Endothelial cell of umbilical vein (primary cell): ENCODE results near the gene CES4A. TPM values are rescaled to one million over a fixed set of nuclear protein-coding genes. Genes with fewer than 3 reads are reported as not detected.

ENCODE experiments used
- BruUV-seq: library from RNA; stranded (reverse); fragments of 400-500 nt; replicated peaks from 2 replicates; lab custom pipeline; 2021; lab: Mats Ljungman, UMichigan
- CTCF ChIA-PET: fragments of 300-600, 350-600 bp; sonication (Branson Sonifier 250); formaldehyde crosslinking; loops from one replicate; lab custom pipeline; 2021; ENCODE audit warnings: antibody characterized with exemption, inconsistent platforms; lab: Charles Lee
- POLR2A ChIA-PET: fragments of 300-600, 350-600 bp; sonication (Branson Sonifier 250); formaldehyde crosslinking; loops from one replicate; lab custom pipeline; 2021; ENCODE audit warnings: antibody characterized with exemption, inconsistent platforms; lab: Charles Lee
- DNase-seq: peaks from one replicate; pipeline ENCODE4 v3.0.0-alpha.2; 2011; ENCODE audit warnings: low read depth, low spot score
- FAIRE-seq: peaks from 2 replicates; lab custom pipeline; 2011; peaks lifted over from hg19 to GRCh38; lab: Jason Lieb, UNC
- H2AFZ ChIP-seq: 2 replicates; pipeline ENCODE4 v1.6.0; 2012; ENCODE audit warnings: low read depth, low read length, control low read depth, inconsistent platforms
- H3K27ac ChIP-seq: 2 replicates; pipeline ENCODE4 v1.5.1; 2011; ENCODE audit warnings: low read depth, mild to moderate bottlenecking, control low read depth, low read length, moderate library complexity; ENCODE audit not compliant: insufficient read depth
- H3K27me3 ChIP-seq, 2 experiments: 2 replicates each; pipeline versions ENCODE4 v1.6.0 to v1.6.1; 2011; ENCODE audit warnings: low read length in 2 of 2, mixed read lengths in 1 of 2; ENCODE audit not compliant: control insufficient read depth in 2 of 2, insufficient read depth in 2 of 2
- H3K36me3 ChIP-seq, 2 experiments: 2 replicates in 1 of 2; 3 replicates in 1 of 2; pipeline ENCODE4 v1.5.1; 2011; ENCODE audit warnings: low read length in 2 of 2, mild to moderate bottlenecking in 1 of 2, moderate library complexity in 1 of 2; ENCODE audit not compliant: control insufficient read depth in 2 of 2, insufficient read depth in 2 of 2; ENCODE audit errors: extremely low read depth in 1 of 2
- H3K4me1 ChIP-seq: 3 replicates; pipeline ENCODE4 v1.5.1; 2011; ENCODE audit warnings: mild to moderate bottlenecking, low read length; ENCODE audit not compliant: control insufficient read depth, insufficient read depth; ENCODE audit errors: extremely low read depth
- H3K4me2 ChIP-seq: 2 replicates; pipeline ENCODE4 v1.6.1; 2011; ENCODE audit warnings: low read length, control low read depth, mixed read lengths; ENCODE audit not compliant: insufficient read depth
- H3K4me3 ChIP-seq, 3 experiments: fragments of 200-600 bp in 1 of 3; sonication (generic), shearing (Covaris generic) in 1 of 3; replicated peaks in 1 of 3; 2 replicates each; pipeline ENCODE4 v1.5.1; 2011 to 2016; ENCODE audit warnings: control low read depth in 3 of 3, low read length in 3 of 3, mild to moderate bottlenecking in 2 of 3, inconsistent platforms in 1 of 3, low read depth in 1 of 3, moderate library complexity in 1 of 3; ENCODE audit not compliant: insufficient read depth in 1 of 3
- H3K79me2 ChIP-seq: 2 replicates; pipeline ENCODE4 v1.6.0; 2012; ENCODE audit warnings: low read length, inconsistent platforms; ENCODE audit not compliant: control insufficient read depth, insufficient read depth
- H3K9ac ChIP-seq: replicated peaks from 2 replicates; pipeline ENCODE3; 2011; ENCODE audit warnings: low read length, control low read depth; ENCODE audit not compliant: insufficient read depth; ENCODE audit errors: extremely low read depth
- H3K9me1 ChIP-seq: replicated peaks from 3 replicates; pipeline ENCODE4 v1.6.0; 2011; ENCODE audit warnings: mild to moderate bottlenecking, low read length; ENCODE audit not compliant: control insufficient read depth, insufficient read depth; ENCODE audit errors: extremely low read depth
- H3K9me3 ChIP-seq: replicated peaks from 2 replicates; pipeline ENCODE4 v1.5.1; 2012; ENCODE audit warnings: low read length, inconsistent platforms; ENCODE audit not compliant: control insufficient read depth, insufficient read depth
- H4K20me1 ChIP-seq: replicated peaks from 2 replicates; pipeline ENCODE3; 2011; ENCODE audit warnings: mild to moderate bottlenecking, low read length; ENCODE audit not compliant: control insufficient read depth, insufficient read depth; ENCODE audit errors: extremely low read depth
- CTCF ChIP-seq, 2 donors: IDR thresholded peaks; 1 replicate in 1 of 2; 2 replicates in 1 of 2; pipeline ENCODE4 v1.5.1; 2011; ENCODE audit warnings: low read length in 2 of 2, mild to moderate bottlenecking in 2 of 2, moderate library complexity in 2 of 2, control low read depth in 1 of 2, inconsistent platforms in 1 of 2, low read depth in 1 of 2; ENCODE audit not compliant: insufficient read depth in 1 of 2; ENCODE audit errors: extremely low read depth in 1 of 2
- EZH2 ChIP-seq: IDR thresholded peaks from 2 replicates; pipeline ENCODE4 v1.6.1; 2012; ENCODE audit warnings: borderline replicate concordance, low read depth, mild to moderate bottlenecking, moderate library complexity, low read length, inconsistent platforms; ENCODE audit not compliant: severe bottlenecking
- GATA2 ChIP-seq: IDR thresholded peaks from 2 replicates; pipeline ENCODE4 v1.7.0; 2011; ENCODE audit warnings: low read depth, mild to moderate bottlenecking, moderate library complexity, mixed read lengths, low read length; ENCODE audit not compliant: insufficient read length, insufficient read depth
- JUN ChIP-seq: IDR thresholded peaks from 2 replicates; pipeline ENCODE4 v1.6.1; 2011; ENCODE audit warnings: borderline replicate concordance, low read depth; ENCODE audit not compliant: insufficient read length, insufficient read depth
- MAX ChIP-seq: IDR thresholded peaks from 2 replicates; pipeline ENCODE4 v1.6.1; 2011; ENCODE audit not compliant: insufficient read depth, insufficient read length
- MYC ChIP-seq: IDR thresholded peaks from one replicate; pipeline ENCODE4 v1.6.1; 2011; ENCODE audit warnings: mild to moderate bottlenecking, low read depth, low read length
- POLR2A ChIP-seq: IDR thresholded peaks from 2 replicates; pipeline ENCODE4 v1.6.1; 2012; ENCODE audit warnings: low read depth, mild to moderate bottlenecking, control low read depth, low read length
- POLR2AphosphoS5 ChIP-seq: IDR thresholded peaks from 2 replicates; pipeline ENCODE4 v1.6.1; 2012; ENCODE audit warnings: low read depth, mild to moderate bottlenecking, control low read depth, low read length, moderate library complexity; ENCODE audit not compliant: insufficient read depth
- dilution Hi-C: fragments of 300-500 bp; cut with MboI; formaldehyde crosslinking; loops from one replicate; pipeline ENCODE4 v1.15.0; 2019; ENCODE audit warnings: low sequenced_read_pairs; ENCODE audit not compliant: extremely low pct_ligation_motif_present
- intact Hi-C: fragments of 100-400 bp; cut with micrococcal nuclease; formaldehyde crosslinking; loops from one replicate; pipeline ENCODE4 v1.10.0; 2022
- polyA plus RNA-seq, 4 experiments: library from polyadenylated mRNA; depleted of rRNA in 3 of 4; stranded (reverse) in 3 of 4; unstranded in 1 of 4; fragments of >200 nt; gene quantifications; 2 replicates each; pipeline versions ENCODE4 v1.2.1 to v1.2.3, GENCODE V29; 2011 to 2012; ENCODE audit warnings: missing spikeins in 1 of 4
- total RNA-seq: library from RNA; stranded (reverse); gene quantifications from 2 replicates; pipeline ENCODE4 v1.2.3, GENCODE V29; 2021

CES4A gene
- total and polyA plus RNA-seq, 2 donors (not counting 3 experiments of a cell fraction or from before 2014, with no cell fraction given) = 5.4 to 13.3 TPM

- Histone ChIP-seq H4K20me1 (no peaks in the 10 kb centered on the region), H3K4me1 (peaks cover 9% of the 10 kb centered on the region), H2AFZ (no peak overlapping the region), H3K4me3 (no peak overlapping the region), H3K36me3 (no peaks in the 10 kb centered on the region), H3K27ac (no peak overlapping the region), H3K79me2 (no peaks in the 10 kb centered on the region), H3K9me1 (no peaks in the 10 kb centered on the region), H3K4me2 (no peak overlapping the region), H3K9ac (no peak overlapping the region), H3K27me3 (no peaks in the 10 kb centered on the region), H3K9me3 (no peaks in the 10 kb centered on the region)
- CTCF ChIA-PET = interaction anchor here (0.7 to 1.5 kb wide), 2 partner anchors 16 to 21 kb away, joined by 3 to 5 read pairs; no protein-coding TSS in a partner anchor
- POLR2A ChIA-PET = no interaction called here
- no peak for TF ChIP-seq POLR2AphosphoS5
- TF ChIP-seq POLR2A = no peak
- no peak for TF ChIP-seq EZH2
- TF ChIP-seq JUN = no peak
- BruUV-seq = no TSS peak
- no peak for DNase-seq
- intact Hi-C loops = no loop called here
- FAIRE-seq = no peak
- dilution Hi-C loops = no loop called here
Observed at GRCh38 chr16:66996324-66996982, 8.1 kb downstream of the CES4A start.

GRCh38 chr16:66996983-66997358 lies 8.6 kb downstream of the CES4A start:
- Histone ChIP-seq H3K9ac (no peak overlapping the region), H3K4me3 (no peak overlapping the region), H4K20me1 (no peaks in the 10 kb centered on the region), H3K27me3 (no peaks in the 10 kb centered on the region), H3K27ac (no peak overlapping the region), H3K36me3 (no peaks in the 10 kb centered on the region), H3K9me1 (no peaks in the 10 kb centered on the region), H3K79me2 (no peaks in the 10 kb centered on the region), H3K4me1 (peaks cover 14% of the 10 kb centered on the region), H3K9me3 (no peaks in the 10 kb centered on the region), H3K4me2 (no peak overlapping the region), H2AFZ (no peak overlapping the region)
- dilution Hi-C loops (no loop called here), intact Hi-C loops (no loop called here)
- DNase-seq (no peak), FAIRE-seq (no peak)
- ChIA-PET CTCF (interaction anchor here (0.7 kb wide), 1 partner anchor 15 kb away, joined by 3 read pairs; no protein-coding TSS in a partner anchor), POLR2A (interaction anchor here (0.5 kb wide), 1 partner anchor 13 kb away, joined by 3 read pairs; no protein-coding TSS in a partner anchor)
- BruUV-seq = no TSS peak
- TF ChIP-seq JUN (no peak), POLR2AphosphoS5 (no peak), CTCF (IDR thresholded peaks at IDR 0.05; ENCODE audit: extremely low read depth in 1 of 2, insufficient read depth in 1 of 2, low read depth in 1 of 2, low read length in 2 of 2) (no peak), EZH2 (no peak), MYC (no peak), POLR2A (no peak), GATA2 (no peak), MAX (no peak)
